B cell (primary cell): ENCODE results near the gene GSTM3. TPM values are rescaled to one million over a fixed set of nuclear protein-coding genes. Genes with fewer than 3 reads are reported as not detected.

Experiments used
- ATAC-seq: fragments of 200-7000 bp; cut with Tn5 transposase; one replicate; pipeline ENCODE4 v1.10.0; 2021; ENCODE audit warnings: low read depth, mild to moderate bottlenecking, moderate number of reproducible peaks, moderate library complexity
- CTCF ChIA-PET: fragments of 350-600 bp; sonication (Branson Sonifier 250); formaldehyde crosslinking; loops from one replicate; lab custom pipeline; 2021; ENCODE audit warnings: antibody characterized with exemption, inconsistent platforms; lab: Charles Lee
- POLR2A ChIA-PET: fragments of 350-600 bp; sonication (Branson Sonifier 250); formaldehyde crosslinking; loops from one replicate; lab custom pipeline; 2021; ENCODE audit warnings: antibody characterized with exemption; lab: Charles Lee
- DNase-seq: peaks from one replicate; pipeline ENCODE4 v3.0.0; 2013
- H2AFZ ChIP-seq: 2 replicates; pipeline ENCODE4 v1.6.1; 2012; ENCODE audit warnings: mild to moderate bottlenecking, low read depth, low read length; ENCODE audit not compliant: insufficient read depth, poor library complexity, severe bottlenecking
- H3K27ac ChIP-seq, 2 donors: 1 replicate in 1 of 2; 2 replicates in 1 of 2; pipeline ENCODE4 v1.5.1; 2012 to 2013; ENCODE audit warnings: low read length in 2 of 2, mild to moderate bottlenecking in 2 of 2, moderate library complexity in 1 of 2
- H3K27me3 ChIP-seq, 4 experiments: fragments of 200-600 bp in 1 of 4; sonication (generic) in 1 of 4; replicated peaks in 1 of 4; 1 replicate in 2 of 4; 2 replicates in 2 of 4; pipeline versions ENCODE4 v1.6.1 to v1.7.0; 2013 to 2016; ENCODE audit warnings: low read length in 3 of 4, mild to moderate bottlenecking in 2 of 4, mixed read lengths in 1 of 4, moderate library complexity in 1 of 4; ENCODE audit not compliant: insufficient read depth in 4 of 4, control insufficient read depth in 3 of 4; ENCODE audit errors: control extremely low read depth in 1 of 4
- H3K36me3 ChIP-seq, 2 experiments: replicated peaks in 1 of 2; 1 replicate in 1 of 2; 2 replicates in 1 of 2; pipeline versions ENCODE4 v1.6.1 to v1.7.1; 2013; ENCODE audit warnings: low read length in 1 of 2; ENCODE audit not compliant: insufficient read depth in 2 of 2, control insufficient read depth in 1 of 2; ENCODE audit errors: control extremely low read depth in 1 of 2, extremely low read depth in 1 of 2
- H3K4me1 ChIP-seq, 2 donors: fragments of 200-600 bp in 1 of 2; sonication (generic) in 1 of 2; 1 replicate in 1 of 2; 2 replicates in 1 of 2; pipeline versions ENCODE4 v1.5.1 to v1.6.1; 2013 to 2017; ENCODE audit warnings: low read length in 2 of 2; ENCODE audit not compliant: control insufficient read depth in 2 of 2, insufficient read depth in 2 of 2
- H3K4me2 ChIP-seq: replicated peaks from 2 replicates; pipeline ENCODE3; 2012; ENCODE audit warnings: mild to moderate bottlenecking, low read depth, low read length; ENCODE audit not compliant: poor library complexity, severe bottlenecking
- H3K4me3 ChIP-seq, 5 experiments: fragments of 200-600 bp in 1 of 5; sonication (generic) in 1 of 5; 1 replicate in 3 of 5; 2 replicates in 2 of 5; pipeline versions ENCODE4 v1.5.1 to v1.7.0; 2011 to 2016; ENCODE audit warnings: low read length in 4 of 5, mild to moderate bottlenecking in 4 of 5, low read depth in 2 of 5, control low read depth in 1 of 5, moderate library complexity in 1 of 5; ENCODE audit not compliant: insufficient read depth in 1 of 5; ENCODE audit errors: control extremely low read depth in 1 of 5, extremely low read depth in 1 of 5
- H3K79me2 ChIP-seq: fragments of 200-600 bp; sonication (generic); one replicate; pipeline ENCODE4 v1.6.0; 2016; ENCODE audit warnings: low read length; ENCODE audit not compliant: control insufficient read depth, insufficient read depth
- H3K9ac ChIP-seq: fragments of 200-600 bp; sonication (generic); 2 replicates; pipeline ENCODE4 v1.6.1; 2017; ENCODE audit warnings: mild to moderate bottlenecking, low read length, moderate library complexity
- H3K9me3 ChIP-seq, 3 donors: one replicate each; pipeline versions ENCODE4 v1.6.1 to v1.7.1; 2013; ENCODE audit warnings: low read length in 2 of 3; ENCODE audit not compliant: control insufficient read depth in 2 of 3, insufficient read depth in 1 of 3; ENCODE audit errors: control extremely low read depth in 1 of 3
- H4K20me1 ChIP-seq: 2 replicates; pipeline ENCODE4 v1.6.0; 2012; ENCODE audit warnings: mild to moderate bottlenecking, low read length; ENCODE audit not compliant: insufficient read depth, control insufficient read depth, poor library complexity, severe bottlenecking
- H3K27ac Mint-ChIP-seq: one replicate; pipeline ENCODE4 v1.8.0; 2021; ENCODE audit warnings: mixed read lengths
- H3K27me3 Mint-ChIP-seq: one replicate; pipeline ENCODE4 v1.8.0; 2021; ENCODE audit warnings: mixed read lengths
- H3K4me1 Mint-ChIP-seq: one replicate; pipeline ENCODE4 v1.8.0; 2021; ENCODE audit warnings: mixed read lengths
- H3K4me3 Mint-ChIP-seq: one replicate; pipeline ENCODE4 v1.8.0; 2021; ENCODE audit warnings: mixed read lengths
- H3K9me3 Mint-ChIP-seq: one replicate; pipeline ENCODE4 v1.8.0; 2022; ENCODE audit warnings: mixed read lengths; ENCODE audit not compliant: insufficient read depth
- CTCF ChIP-seq: fragments of 200-600 bp; IDR thresholded peaks from one replicate; pipeline ENCODE4 v1.8.0; 2022; ENCODE audit warnings: antibody characterized with exemption, mild to moderate bottlenecking
- EZH2 ChIP-seq: IDR thresholded peaks from 2 replicates; pipeline ENCODE4 v1.6.1; 2012; ENCODE audit warnings: borderline replicate concordance, low read depth, mild to moderate bottlenecking, moderate library complexity, low read length; ENCODE audit not compliant: insufficient read depth, poor library complexity, severe bottlenecking
- WGBS: methylation state at CpG from one replicate; pipeline ENCODE4 v1.1.5; 2013; ENCODE audit warnings: missing lambda C conversion rate; ENCODE audit not compliant: insufficient coverage; 5-methylcytosine and 5-hydroxymethylcytosine counted together
- intact Hi-C: fragments of 100-400 bp; cut with micrococcal nuclease; formaldehyde crosslinking; loops from one replicate; pipeline ENCODE4 v1.10.0; 2022
- polyA plus RNA-seq: library from polyadenylated mRNA; depleted of rRNA; stranded (reverse); fragments of >200 nt; gene quantifications from 2 replicates; pipeline ENCODE4 v1.2.3, GENCODE V29; 2012
- total RNA-seq, 2 donors: library from RNA; stranded (reverse); fragments of 120-200 nt in 1 of 2; gene quantifications; 1 replicate in 1 of 2; 2 replicates in 1 of 2; pipeline versions ENCODE4 v1.2.3 to v1.2.4, GENCODE V29; 2013 to 2022

The GSTM3 gene
- total and polyA plus RNA-seq, 2 donors (not counting 1 experiment from before 2014, with no cell fraction given) = 1.9 to 2.8 TPM

GRCh38 chr1:109714661-109715372 lies 26.0 kb downstream of the GSTM3 start:
- DNase-seq = no peak

More at GRCh38 chr1:109714661-109715372, 26.0 kb downstream of the GSTM3 start:
- TF ChIP-seq EZH2 = no peak
- TF ChIP-seq CTCF = no peak
- Mint-ChIP-seq H3K9me3 (no peaks in the 10 kb centered on the region), H3K4me1 (no peaks in the 10 kb centered on the region), H3K4me3 (no peak overlapping the region), H3K27me3 (peaks cover 13% of the 10 kb centered on the region), H3K27ac (no peak overlapping the region)
- no peak overlapping the region for H3K27ac ChIP-seq
- ChIA-PET POLR2A (no interaction called here), CTCF (no interaction called here)
- H2AFZ ChIP-seq = no peak overlapping the region
- intact Hi-C loops = no loop called here
- ATAC-seq = no peak
- no peak overlapping the region for H3K4me2 ChIP-seq
- peaks cover 0 to 5% (median 0%) of the 10 kb centered on the region in 3 donors for H3K9me3 ChIP-seq
- H3K36me3 ChIP-seq = no peaks in the 10 kb centered on the region
- no peaks in the 10 kb centered on the region for H4K20me1 ChIP-seq
- no peaks in the 10 kb centered on the region for H3K79me2 ChIP-seq
- H3K9ac ChIP-seq = no peak overlapping the region
- 93% methylated on average over 10 of the region's 12 CpGs for WGBS
- H3K27me3 ChIP-seq = peaks cover 0 to 3% (median 0%) of the 10 kb centered on the region in 4 experiments
- no peak overlapping the region for H3K4me3 ChIP-seq
- H3K4me1 ChIP-seq = peaks cover 0 to 8% of the 10 kb centered on the region in 2 donors
